SK-N-MC (cell line): ENCODE measurements around the gene ITPA.

Experiments
- EZH2 ChIP-seq: fragments of 200-600 bp; sonication (generic); IDR thresholded peaks from one replicate; pipeline ENCODE4 v1.6.1; 2017; ENCODE audit warnings: antibody characterized with exemption
- FOXP2 ChIP-seq: optimal IDR thresholded peaks from 2 replicates; pipeline ENCODE3; 2011; ENCODE audit warnings: mild to moderate bottlenecking, moderate library complexity; ENCODE audit not compliant: insufficient read depth; ENCODE audit errors: extremely low read length, control extremely low read depth
- POLR2AphosphoS5 ChIP-seq: IDR thresholded peaks from 2 replicates; pipeline ENCODE4 v1.6.1; 2012; ENCODE audit warnings: mild to moderate bottlenecking, low read depth, low read length, borderline replicate concordance

- TF ChIP-seq POLR2AphosphoS5 (no peak), FOXP2 (no peak), EZH2 (no peak)
These were observed 49.1 kb downstream of the ITPA start for GRCh38 chr20:3258429-3258828.
